GF-D8 (cell line): ENCODE measurements around the gene RARB.

Source experiments
- DNase-seq: peaks from one replicate; lab custom pipeline; 2025; lab: John Stamatoyannopoulos, UW

Gene RARB

GRCh38 chr3:25604107-25604805 is 176.2 kb downstream of the RARB start:
- peak; percentile 62 for DNase-seq

- DNase-seq: no peak
Measured at GRCh38 chr3:25610167-25610566, 182.1 kb downstream of the RARB start.

GRCh38 chr3:25610779-25611178 is 182.7 kb downstream of the RARB start:
- no peak for DNase-seq

- no peak for DNase-seq
Measured at GRCh38 chr3:25611193-25611592, 183.1 kb downstream of the RARB start.

- no peak for DNase-seq
Measured at GRCh38 chr3:25618028-25618427, 190.0 kb downstream of the RARB start.

GRCh38 chr3:25619382-25619781 is 191.3 kb downstream of the RARB start:
- no peak for DNase-seq

GRCh38 chr3:25620493-25620892 is 192.4 kb downstream of the RARB start:
- no peak for DNase-seq

GRCh38 chr3:25621087-25621486 is 193.0 kb downstream of the RARB start:
- no peak for DNase-seq

GRCh38 chr3:25631989-25632388 is 203.9 kb downstream of the RARB start:
- no peak for DNase-seq

- DNase-seq: no peak
Measured at GRCh38 chr3:25633919-25634318, 205.9 kb downstream of the RARB start.

- DNase-seq: no peak
Measured at GRCh38 chr3:25635038-25635437, 207.0 kb downstream of the RARB start.
